ENCODE data around the gene GAK. TPM values are rescaled to one million over a fixed set of nuclear protein-coding genes. Genes with fewer than 3 reads are reported as not detected.

GAK gene
- total and polyA plus RNA-seq, 2 of the 13 experiments (the other 11 are each of a cell fraction or from before 2014, with no cell fraction given): 17.5 to 44.3 TPM

DNA sequence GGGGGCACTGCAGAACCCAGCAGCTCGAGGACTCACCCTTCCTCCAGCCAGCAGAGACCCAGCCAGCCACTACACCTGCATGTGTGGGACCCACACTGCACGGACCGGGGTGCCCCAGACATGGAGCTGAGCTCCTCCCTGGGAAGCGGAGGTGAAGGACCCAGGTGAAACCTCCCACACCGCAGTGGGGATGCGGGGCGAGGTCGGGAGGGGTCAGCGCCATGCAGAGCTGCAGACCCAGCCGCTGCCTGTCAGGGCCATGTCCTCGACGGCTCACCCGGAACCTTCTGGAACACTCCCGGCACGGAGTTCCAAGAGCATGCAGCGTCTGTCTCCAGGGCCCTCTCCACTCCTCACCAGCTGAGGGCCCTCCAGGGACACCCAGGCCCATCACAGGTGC, 42.6 kb downstream of the GAK start (continued):
- no peak for TF ChIP-seq ZBTB3 (CRISPR knock-in tag; IDR thresholded peaks at IDR 0.05; ENCODE audit: borderline replicate concordance, low read depth)
- TF ChIP-seq HMG20A (CRISPR knock-in tag; IDR thresholded peaks at IDR 0.05; ENCODE audit: borderline replicate concordance): no peak
- no peak for TF ChIP-seq GPN1 (CRISPR knock-in tag; IDR thresholded peaks at IDR 0.05; ENCODE audit: borderline replicate concordance)
- no peak for TF ChIP-seq ZNF782 (CRISPR knock-in tag; IDR thresholded peaks at IDR 0.05; ENCODE audit: borderline replicate concordance)
- TF ChIP-seq SP140L (CRISPR knock-in tag; IDR thresholded peaks at IDR 0.05; ENCODE audit: borderline replicate concordance): no peak

DNA sequence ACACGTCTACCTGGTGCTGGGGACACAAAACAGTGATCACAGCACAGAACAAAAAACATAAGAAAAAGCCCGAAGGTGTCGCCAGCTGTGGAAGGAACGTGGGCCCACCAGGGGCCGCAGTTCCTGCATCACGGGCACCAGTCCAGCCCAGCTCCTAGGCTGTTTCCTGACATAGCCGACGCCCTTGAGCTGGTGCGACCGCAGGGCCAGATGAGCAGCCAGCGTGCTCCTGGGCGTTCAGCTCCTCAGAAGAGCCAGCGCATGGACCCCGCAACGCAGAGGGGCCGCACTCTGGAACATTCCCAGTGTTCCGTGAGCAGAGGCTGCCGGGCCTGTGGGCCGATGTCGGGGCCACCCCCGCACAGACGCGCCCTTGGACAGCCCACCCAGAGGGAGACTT, 44.1 kb downstream of the GAK start:
- no peak overlapping the region for H3K27ac ChIP-seq (ENCODE audit: extremely low read length, insufficient read depth, low read length)
- ATAC-seq: no peak
- WGBS (ENCODE audit: low lambda C conversion rate): 87% methylated on average over 4 of the region's 23 CpGs
- no peak for DNase-seq (ENCODE audit: low spot score)
- FAIRE-seq: no peak
- no peak overlapping the region for H3K4me3 ChIP-seq (replicated peaks in 1 of 3; ENCODE audit: insufficient read depth in 1 of 3, low read depth in 2 of 3, low read length in 3 of 3)
- H3K4me1 ChIP-seq (ENCODE audit: insufficient read depth, low read length): no peaks in the 10 kb centered on the region
- H4K20me1 ChIP-seq (ENCODE audit: insufficient read depth, low read length): no peaks in the 10 kb centered on the region
- in situ Hi-C loops (cut with HindIII; ENCODE audit: extremely low pct_ligation_motif_present, low pct_unique_long_range_greater_than_20kb) (no loop called here), intact Hi-C loops (cut with micrococcal nuclease; ENCODE audit: unreplicated experiment) (no loop called here)
- no TSS peak for BruUV-seq (replicated peaks)
- no peak overlapping the region for H3K9ac ChIP-seq (ENCODE audit: insufficient read depth, low read depth, low read length)
- H3K9me3 ChIP-seq (ENCODE audit: low read length): no peaks in the 10 kb centered on the region
- no peak overlapping the region for H3K4me2 ChIP-seq (ENCODE audit: low read depth, low read length)
- H3K79me2 ChIP-seq (ENCODE audit: insufficient read depth, low read length): no peaks in the 10 kb centered on the region
- H3K27me3 ChIP-seq (ENCODE audit: control insufficient read depth in 1 of 2, insufficient read depth in 2 of 2, low read length in 2 of 2): no peaks in the 10 kb centered on the region
- H2AFZ ChIP-seq (ENCODE audit: low read length): no peak overlapping the region
- ChIA-PET POLR2A (no interaction called here), CTCF (ENCODE audit: low intra/inter-chr PET ratio, low total read pairs) (no interaction called here)
- peaks cover 9 to 27% of the 10 kb centered on the region in 2 experiments; a peak in 4 of 5 replicates for H3K36me3 ChIP-seq (replicated peaks in 1 of 2; ENCODE audit: control insufficient read depth in 1 of 2, insufficient read depth in 2 of 2, low read length in 2 of 2)
- TF ChIP-seq, protein P1, sequence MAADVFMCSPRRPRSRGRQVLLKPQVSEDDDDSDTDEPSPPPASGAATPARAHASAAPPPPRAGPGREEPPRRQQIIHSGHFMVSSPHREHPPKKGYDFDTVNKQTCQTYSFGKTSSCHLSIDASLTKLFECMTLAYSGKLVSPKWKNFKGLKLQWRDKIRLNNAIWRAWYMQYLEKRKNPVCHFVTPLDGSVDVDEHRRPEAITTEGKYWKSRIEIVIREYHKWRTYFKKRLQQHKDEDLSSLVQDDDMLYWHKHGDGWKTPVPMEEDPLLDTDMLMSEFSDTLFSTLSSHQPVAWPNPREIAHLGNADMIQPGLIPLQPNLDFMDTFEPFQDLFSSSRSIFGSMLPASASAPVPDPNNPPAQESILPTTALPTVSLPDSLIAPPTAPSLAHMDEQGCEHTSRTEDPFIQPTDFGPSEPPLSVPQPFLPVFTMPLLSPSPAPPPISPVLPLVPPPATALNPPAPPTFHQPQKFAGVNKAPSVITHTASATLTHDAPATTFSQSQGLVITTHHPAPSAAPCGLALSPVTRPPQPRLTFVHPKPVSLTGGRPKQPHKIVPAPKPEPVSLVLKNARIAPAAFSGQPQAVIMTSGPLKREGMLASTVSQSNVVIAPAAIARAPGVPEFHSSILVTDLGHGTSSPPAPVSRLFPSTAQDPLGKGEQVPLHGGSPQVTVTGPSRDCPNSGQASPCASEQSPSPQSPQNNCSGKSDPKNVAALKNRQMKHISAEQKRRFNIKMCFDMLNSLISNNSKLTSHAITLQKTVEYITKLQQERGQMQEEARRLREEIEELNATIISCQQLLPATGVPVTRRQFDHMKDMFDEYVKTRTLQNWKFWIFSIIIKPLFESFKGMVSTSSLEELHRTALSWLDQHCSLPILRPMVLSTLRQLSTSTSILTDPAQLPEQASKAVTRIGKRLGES (CRISPR knock-in tag; IDR thresholded peaks at IDR 0.05; ENCODE audit: borderline replicate concordance): no peak
- TF ChIP-seq, protein P2, sequence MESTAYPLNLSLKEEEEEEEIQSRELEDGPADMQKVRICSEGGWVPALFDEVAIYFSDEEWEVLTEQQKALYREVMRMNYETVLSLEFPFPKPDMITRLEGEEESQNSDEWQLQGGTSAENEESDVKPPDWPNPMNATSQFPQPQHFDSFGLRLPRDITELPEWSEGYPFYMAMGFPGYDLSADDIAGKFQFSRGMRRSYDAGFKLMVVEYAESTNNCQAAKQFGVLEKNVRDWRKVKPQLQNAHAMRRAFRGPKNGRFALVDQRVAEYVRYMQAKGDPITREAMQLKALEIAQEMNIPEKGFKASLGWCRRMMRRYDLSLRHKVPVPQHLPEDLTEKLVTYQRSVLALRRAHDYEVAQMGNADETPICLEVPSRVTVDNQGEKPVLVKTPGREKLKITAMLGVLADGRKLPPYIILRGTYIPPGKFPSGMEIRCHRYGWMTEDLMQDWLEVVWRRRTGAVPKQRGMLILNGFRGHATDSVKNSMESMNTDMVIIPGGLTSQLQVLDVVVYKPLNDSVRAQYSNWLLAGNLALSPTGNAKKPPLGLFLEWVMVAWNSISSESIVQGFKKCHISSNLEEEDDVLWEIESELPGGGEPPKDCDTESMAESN (CRISPR knock-in tag; conservative IDR thresholded peaks at IDR 0.05): no peak
- TF ChIP-seq, protein P3, sequence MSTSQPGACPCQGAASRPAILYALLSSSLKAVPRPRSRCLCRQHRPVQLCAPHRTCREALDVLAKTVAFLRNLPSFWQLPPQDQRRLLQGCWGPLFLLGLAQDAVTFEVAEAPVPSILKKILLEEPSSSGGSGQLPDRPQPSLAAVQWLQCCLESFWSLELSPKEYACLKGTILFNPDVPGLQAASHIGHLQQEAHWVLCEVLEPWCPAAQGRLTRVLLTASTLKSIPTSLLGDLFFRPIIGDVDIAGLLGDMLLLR (CRISPR knock-in tag; IDR thresholded peaks at IDR 0.05): no peak
- TF ChIP-seq, protein P4, sequence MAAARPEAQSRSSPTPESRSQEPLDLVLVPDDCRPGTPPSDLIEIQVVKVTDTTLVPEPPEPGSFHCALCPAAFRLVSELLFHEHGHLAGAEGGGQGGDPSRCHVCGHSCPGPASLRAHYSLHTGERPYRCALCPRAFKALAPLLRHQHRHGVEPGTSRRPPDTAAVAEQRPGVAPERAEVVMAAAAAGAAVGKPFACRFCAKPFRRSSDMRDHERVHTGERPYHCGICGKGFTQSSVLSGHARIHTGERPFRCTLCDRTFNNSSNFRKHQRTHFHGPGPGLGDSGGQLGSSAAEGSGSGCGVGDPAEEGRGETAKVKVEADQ (CRISPR knock-in tag; IDR thresholded peaks at IDR 0.05; ENCODE audit: borderline replicate concordance): no peak
- TF ChIP-seq ZNF672 (CRISPR knock-in tag; IDR thresholded peaks at IDR 0.05) (no peak), ZNF253 (CRISPR knock-in tag; IDR thresholded peaks at IDR 0.05; ENCODE audit: borderline replicate concordance) (no peak), ZNF10 (CRISPR knock-in tag; IDR thresholded peaks at IDR 0.05; ENCODE audit: borderline replicate concordance, low read depth) (no peak), ZNF17 (CRISPR knock-in tag; IDR thresholded peaks at IDR 0.05) (no peak)
- TF ChIP-seq, protein P5, sequence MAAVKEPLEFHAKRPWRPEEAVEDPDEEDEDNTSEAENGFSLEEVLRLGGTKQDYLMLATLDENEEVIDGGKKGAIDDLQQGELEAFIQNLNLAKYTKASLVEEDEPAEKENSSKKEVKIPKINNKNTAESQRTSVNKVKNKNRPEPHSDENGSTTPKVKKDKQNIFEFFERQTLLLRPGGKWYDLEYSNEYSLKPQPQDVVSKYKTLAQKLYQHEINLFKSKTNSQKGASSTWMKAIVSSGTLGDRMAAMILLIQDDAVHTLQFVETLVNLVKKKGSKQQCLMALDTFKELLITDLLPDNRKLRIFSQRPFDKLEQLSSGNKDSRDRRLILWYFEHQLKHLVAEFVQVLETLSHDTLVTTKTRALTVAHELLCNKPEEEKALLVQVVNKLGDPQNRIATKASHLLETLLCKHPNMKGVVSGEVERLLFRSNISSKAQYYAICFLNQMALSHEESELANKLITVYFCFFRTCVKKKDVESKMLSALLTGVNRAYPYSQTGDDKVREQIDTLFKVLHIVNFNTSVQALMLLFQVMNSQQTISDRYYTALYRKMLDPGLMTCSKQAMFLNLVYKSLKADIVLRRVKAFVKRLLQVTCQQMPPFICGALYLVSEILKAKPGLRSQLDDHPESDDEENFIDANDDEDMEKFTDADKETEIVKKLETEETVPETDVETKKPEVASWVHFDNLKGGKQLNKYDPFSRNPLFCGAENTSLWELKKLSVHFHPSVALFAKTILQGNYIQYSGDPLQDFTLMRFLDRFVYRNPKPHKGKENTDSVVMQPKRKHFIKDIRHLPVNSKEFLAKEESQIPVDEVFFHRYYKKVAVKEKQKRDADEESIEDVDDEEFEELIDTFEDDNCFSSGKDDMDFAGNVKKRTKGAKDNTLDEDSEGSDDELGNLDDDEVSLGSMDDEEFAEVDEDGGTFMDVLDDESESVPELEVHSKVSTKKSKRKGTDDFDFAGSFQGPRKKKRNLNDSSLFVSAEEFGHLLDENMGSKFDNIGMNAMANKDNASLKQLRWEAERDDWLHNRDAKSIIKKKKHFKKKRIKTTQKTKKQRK (IDR thresholded peaks at IDR 0.05; ENCODE audit: low read length): no peak
